K562 (cell line): ENCODE results near the gene INTS2. TPM values are rescaled to one million over a fixed set of nuclear protein-coding genes. Genes with fewer than 3 reads are reported as not detected.
A peak's percentile ranks its signal among the peaks of the same experiment; 100 is the strongest.

ENCODE experiments used
- ATF1 ChIP-seq, 2 experiments: fragments of 450-650 bp in 1 of 2; IDR thresholded peaks; 2 replicates each; pipeline ENCODE4 v1.6.1; 2016; ENCODE audit warnings: missing compliant biosample characterization in 1 of 2, missing genetic modification characterization in 1 of 2
- ATF7 ChIP-seq: fragments of 450-650 bp; IDR thresholded peaks from 2 replicates; pipeline ENCODE4 v1.7.1; 2014; ENCODE audit warnings: mild to moderate bottlenecking, moderate library complexity
- BCOR ChIP-seq: fragments of 450-650 bp; IDR thresholded peaks from 2 replicates; pipeline ENCODE4 v1.6.1; 2016
- CBFA2T3 ChIP-seq: fragments of 450-650 bp; IDR thresholded peaks from 2 replicates; pipeline ENCODE4 v1.6.1; 2017
- CREM ChIP-seq: IDR thresholded peaks from 2 replicates; pipeline ENCODE4 v1.6.1; 2014; ENCODE audit warnings: antibody characterized with exemption, low read depth
- CXXC5 ChIP-seq: fragments of 250-450 bp; sonication (Bioruptor Pico); IDR thresholded peaks from 2 replicates; pipeline ENCODE4 v1.8.0; 2022; ENCODE audit warnings: inconsistent platforms, mild to moderate bottlenecking, moderate library complexity
- EGR1 ChIP-seq: fragments of 450-650 bp; conservative IDR thresholded peaks from 2 replicates; pipeline ENCODE4 v1.6.1; 2017; ENCODE audit warnings: mild to moderate bottlenecking
- GATAD2A ChIP-seq: fragments of 450-650 bp; IDR thresholded peaks from 2 replicates; pipeline ENCODE4 v1.6.1; 2017
- KDM2B ChIP-seq: fragments of 250-450 bp; sonication (Bioruptor Pico); IDR thresholded peaks from 2 replicates; pipeline ENCODE4 v1.8.0; 2021; ENCODE audit warnings: mild to moderate bottlenecking, moderate library complexity
- MCM2 ChIP-seq: fragments of 450-650 bp; IDR thresholded peaks from 2 replicates; pipeline ENCODE4 v1.6.1; 2017; ENCODE audit warnings: low read depth, mild to moderate bottlenecking
- MYNN ChIP-seq, 2 experiments: sonication (generic); formaldehyde crosslinking in 1 of 2; IDR thresholded peaks; 2 replicates each; pipeline versions ENCODE4 v1.5.0 to v1.6.1; 2016 to 2020; ENCODE audit warnings: antibody characterized with exemption in 1 of 2, missing genetic modification reagents in 1 of 2
- NEUROD1 ChIP-seq: fragments of 150-350 bp; IDR thresholded peaks from 2 replicates; pipeline ENCODE4 v1.6.1; 2014; ENCODE audit warnings: borderline replicate concordance, low read length, low read depth; ENCODE audit not compliant: partially characterized antibody
- PHF21A ChIP-seq: fragments of 450-650 bp; IDR thresholded peaks from 2 replicates; pipeline ENCODE4 v1.6.1; 2017; ENCODE audit warnings: low read depth, borderline replicate concordance
- POLR2AphosphoS2 ChIP-seq: IDR thresholded peaks from 2 replicates; pipeline ENCODE4 v1.6.1; 2012; ENCODE audit warnings: low read length, improper control_type of control experiment
- POLR3A ChIP-seq: IDR thresholded peaks from 2 replicates; pipeline ENCODE4 v1.6.1; 2011; ENCODE audit warnings: borderline replicate concordance, mild to moderate bottlenecking, moderate library complexity; ENCODE audit not compliant: insufficient read length, insufficient read depth; ENCODE audit errors: extremely low read depth
- SPI1 ChIP-seq: IDR thresholded peaks from 2 replicates; pipeline ENCODE4 v1.6.1; 2011; ENCODE audit warnings: low read depth, low read length, control low read depth, borderline replicate concordance
- SRSF9 ChIP-seq: fragments of 200-400 bp; formaldehyde crosslinking; IDR thresholded peaks from 2 replicates; pipeline ENCODE4 v1.6.1; 2017; ENCODE audit warnings: low read depth, low read length, borderline replicate concordance
- TAL1 ChIP-seq: fragments of 450-650 bp; IDR thresholded peaks from 2 replicates; pipeline ENCODE4 v1.6.1; 2016; ENCODE audit warnings: mild to moderate bottlenecking
- TRIM24 ChIP-seq, 2 experiments: fragments of 450-650 bp; IDR thresholded peaks; 2 replicates each; pipeline ENCODE4 v1.6.1; 2016
- ZFP1 ChIP-seq: fragments of 450-650 bp; formaldehyde crosslinking; IDR thresholded peaks from 2 replicates; pipeline ENCODE4 v1.4.0; 2020; ENCODE audit warnings: mild to moderate bottlenecking, mixed read lengths
- ZNF785 ChIP-seq: fragments of 250-450 bp; sonication (Bioruptor Pico); IDR thresholded peaks from 2 replicates; pipeline ENCODE4 v1.4.0; 2020; ENCODE audit warnings: mild to moderate bottlenecking
- polyA plus RNA-seq, 8 experiments: library from polyadenylated mRNA; depleted of rRNA in 4 of 8; stranded (reverse) in 5 of 8; unstranded in 3 of 8; fragments of >200 nt; fragmentation: Nextera tagmentation in 2 of 8; fragmentation: Illumina TruSeq in 1 of 8; extraction: Ambion mirVana in 2 of 8; extraction: Trizol in 1 of 8; gene quantifications; 2 replicates each; pipeline versions ENCODE4 v1.2.1 to v1.2.3, GENCODE V29; 2011 to 2014; ENCODE audit warnings: inconsistent platforms in 1 of 8, missing spikeins in 1 of 8
- total RNA-seq, 7 experiments: library from RNA; depleted of rRNA in 6 of 7; stranded (reverse); fragments of >200 nt in 6 of 7; fragmentation: Illumina TruSeq in 2 of 7; extraction: Trizol in 2 of 7; gene quantifications; 2 replicates each; pipeline versions ENCODE4 v1.2.1 to v1.2.3, GENCODE V29; 2011 to 2021; ENCODE audit warnings: low replicate concordance in 1 of 7
- TF ChIP-seq, protein P1 (sequence below): sonication (generic); formaldehyde crosslinking; IDR thresholded peaks from 2 replicates; pipeline ENCODE4 v1.8.0; 2022; ENCODE audit warnings: mild to moderate bottlenecking, low read depth, missing genetic modification reagents
- TF ChIP-seq, protein P2 (sequence below): fragments of 200-400 bp; formaldehyde crosslinking; IDR thresholded peaks from 2 replicates; pipeline ENCODE4 v1.6.1; 2017; ENCODE audit warnings: mild to moderate bottlenecking, low read depth, low read length, moderate library complexity
- TF ChIP-seq, protein P3 (sequence below): IDR thresholded peaks from 2 replicates; pipeline ENCODE4 v1.6.1; 2011; ENCODE audit not compliant: insufficient read length; ENCODE audit errors: extremely low read depth
- TF ChIP-seq, protein P4 (sequence below): sonication (generic); formaldehyde crosslinking; IDR thresholded peaks from 2 replicates; pipeline ENCODE4 v1.8.1; 2022; ENCODE audit warnings: missing genetic modification reagents

Gene INTS2
- total and polyA plus RNA-seq, 9 of the 15 experiments (the other 6 are each of a cell fraction or from before 2014, with no cell fraction given), result 4.8 to 24.7 (median 12.8) TPM

DNA sequence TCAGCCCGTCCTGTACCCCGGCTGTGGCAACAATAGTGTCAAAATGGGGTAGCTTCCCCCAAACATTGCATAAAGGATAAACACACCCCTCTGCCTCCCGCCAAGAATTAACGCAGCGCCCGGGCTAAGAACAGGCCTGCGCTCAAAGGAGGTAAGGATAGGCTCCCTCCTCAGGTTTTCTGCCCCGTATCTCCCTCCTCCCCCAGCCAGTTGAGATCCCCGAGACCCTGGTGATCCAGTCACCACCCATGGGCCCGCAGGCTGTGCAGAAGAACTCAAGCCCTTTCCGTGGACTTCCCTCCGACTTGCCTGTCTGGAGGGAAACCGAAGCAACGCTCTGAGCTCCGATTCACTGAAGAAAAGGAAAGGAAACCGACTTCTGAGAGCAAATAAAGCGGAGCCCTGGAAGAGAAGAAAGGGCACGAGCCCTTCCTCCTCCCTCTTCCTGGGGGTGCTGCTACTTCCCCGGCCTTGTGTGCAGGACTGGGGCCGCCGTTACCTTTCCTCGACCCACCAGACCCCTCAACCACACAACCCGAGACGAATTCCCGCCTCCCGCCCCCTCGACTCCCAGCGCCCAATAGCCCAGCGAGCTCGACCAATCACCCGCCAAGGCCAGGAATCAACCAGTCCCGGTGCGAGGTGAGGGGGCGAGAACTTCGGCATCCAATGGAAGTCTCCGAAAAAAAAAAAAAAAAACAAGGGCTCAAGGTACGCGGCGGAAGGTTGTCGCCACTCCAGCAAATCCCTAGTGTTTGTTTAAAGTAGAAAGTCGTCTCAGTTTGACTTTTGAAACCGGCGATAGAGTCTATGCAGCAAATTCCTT lies 64.6 kb downstream of the INTS2 start, which contains the start of gene BRIP1 (continued):
- TF ChIP-seq POLR2AphosphoS2 (no peak; the same call in 1 of the 2 replicates), CREM (peak; percentile 56; the same call in 1 of the 2 replicates), ZNF785 (no peak), CBFA2T3 (no peak), ATF1 (CRISPR knock-in tag; IDR thresholded peaks at IDR 0.05) (no peak), ATF1 (tag; IDR thresholded peaks at IDR 0.05) (peak; percentile 66), EGR1 (peak; percentile 93), TRIM24 (IDR thresholded peaks at IDR 0.05) (0 out of 4 replicates have a peak, but pooled peaks of 1 of the 2 experiments have one; percentile 1), SRSF9 (no peak), TAL1 (no peak), POLR3A (no peak), MYNN (IDR thresholded peaks at IDR 0.05) (no peak), MYNN (CRISPR knock-in tag; IDR thresholded peaks at IDR 0.05) (no peak), MCM2 (no peak), GATAD2A (no peak), ZFP1 (CRISPR knock-in tag) (no peak), CXXC5 (CRISPR knock-in tag) (peak; percentile 64), KDM2B (no peak), BCOR (0 out of 2 replicates have a peak, but pooled peaks have one; percentile 25), SPI1 (no peak; the same call in 1 of the 2 replicates), ATF7 (peak; percentile 47; the same call in 1 of the 2 replicates), NEUROD1 (peak; percentile 91), PHF21A (no peak)
- TF ChIP-seq, protein P1, sequence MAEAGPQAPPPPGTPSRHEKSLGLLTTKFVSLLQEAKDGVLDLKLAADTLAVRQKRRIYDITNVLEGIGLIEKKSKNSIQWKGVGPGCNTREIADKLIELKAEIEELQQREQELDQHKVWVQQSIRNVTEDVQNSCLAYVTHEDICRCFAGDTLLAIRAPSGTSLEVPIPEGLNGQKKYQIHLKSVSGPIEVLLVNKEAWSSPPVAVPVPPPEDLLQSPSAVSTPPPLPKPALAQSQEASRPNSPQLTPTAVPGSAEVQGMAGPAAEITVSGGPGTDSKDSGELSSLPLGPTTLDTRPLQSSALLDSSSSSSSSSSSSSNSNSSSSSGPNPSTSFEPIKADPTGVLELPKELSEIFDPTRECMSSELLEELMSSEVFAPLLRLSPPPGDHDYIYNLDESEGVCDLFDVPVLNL (CRISPR knock-in tag), result peak; percentile 36; the same call in 1 of the 2 replicates
- TF ChIP-seq, protein P2, sequence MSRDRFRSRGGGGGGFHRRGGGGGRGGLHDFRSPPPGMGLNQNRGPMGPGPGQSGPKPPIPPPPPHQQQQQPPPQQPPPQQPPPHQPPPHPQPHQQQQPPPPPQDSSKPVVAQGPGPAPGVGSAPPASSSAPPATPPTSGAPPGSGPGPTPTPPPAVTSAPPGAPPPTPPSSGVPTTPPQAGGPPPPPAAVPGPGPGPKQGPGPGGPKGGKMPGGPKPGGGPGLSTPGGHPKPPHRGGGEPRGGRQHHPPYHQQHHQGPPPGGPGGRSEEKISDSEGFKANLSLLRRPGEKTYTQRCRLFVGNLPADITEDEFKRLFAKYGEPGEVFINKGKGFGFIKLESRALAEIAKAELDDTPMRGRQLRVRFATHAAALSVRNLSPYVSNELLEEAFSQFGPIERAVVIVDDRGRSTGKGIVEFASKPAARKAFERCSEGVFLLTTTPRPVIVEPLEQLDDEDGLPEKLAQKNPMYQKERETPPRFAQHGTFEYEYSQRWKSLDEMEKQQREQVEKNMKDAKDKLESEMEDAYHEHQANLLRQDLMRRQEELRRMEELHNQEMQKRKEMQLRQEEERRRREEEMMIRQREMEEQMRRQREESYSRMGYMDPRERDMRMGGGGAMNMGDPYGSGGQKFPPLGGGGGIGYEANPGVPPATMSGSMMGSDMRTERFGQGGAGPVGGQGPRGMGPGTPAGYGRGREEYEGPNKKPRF, result no peak
- TF ChIP-seq, protein P3, sequence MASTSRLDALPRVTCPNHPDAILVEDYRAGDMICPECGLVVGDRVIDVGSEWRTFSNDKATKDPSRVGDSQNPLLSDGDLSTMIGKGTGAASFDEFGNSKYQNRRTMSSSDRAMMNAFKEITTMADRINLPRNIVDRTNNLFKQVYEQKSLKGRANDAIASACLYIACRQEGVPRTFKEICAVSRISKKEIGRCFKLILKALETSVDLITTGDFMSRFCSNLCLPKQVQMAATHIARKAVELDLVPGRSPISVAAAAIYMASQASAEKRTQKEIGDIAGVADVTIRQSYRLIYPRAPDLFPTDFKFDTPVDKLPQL, result no peak
- TF ChIP-seq, protein P4, sequence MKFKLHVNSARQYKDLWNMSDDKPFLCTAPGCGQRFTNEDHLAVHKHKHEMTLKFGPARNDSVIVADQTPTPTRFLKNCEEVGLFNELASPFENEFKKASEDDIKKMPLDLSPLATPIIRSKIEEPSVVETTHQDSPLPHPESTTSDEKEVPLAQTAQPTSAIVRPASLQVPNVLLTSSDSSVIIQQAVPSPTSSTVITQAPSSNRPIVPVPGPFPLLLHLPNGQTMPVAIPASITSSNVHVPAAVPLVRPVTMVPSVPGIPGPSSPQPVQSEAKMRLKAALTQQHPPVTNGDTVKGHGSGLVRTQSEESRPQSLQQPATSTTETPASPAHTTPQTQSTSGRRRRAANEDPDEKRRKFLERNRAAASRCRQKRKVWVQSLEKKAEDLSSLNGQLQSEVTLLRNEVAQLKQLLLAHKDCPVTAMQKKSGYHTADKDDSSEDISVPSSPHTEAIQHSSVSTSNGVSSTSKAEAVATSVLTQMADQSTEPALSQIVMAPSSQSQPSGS, result no peak
